Measurements from ENCODE around the gene CBLN3.

The CBLN3 gene

DNA sequence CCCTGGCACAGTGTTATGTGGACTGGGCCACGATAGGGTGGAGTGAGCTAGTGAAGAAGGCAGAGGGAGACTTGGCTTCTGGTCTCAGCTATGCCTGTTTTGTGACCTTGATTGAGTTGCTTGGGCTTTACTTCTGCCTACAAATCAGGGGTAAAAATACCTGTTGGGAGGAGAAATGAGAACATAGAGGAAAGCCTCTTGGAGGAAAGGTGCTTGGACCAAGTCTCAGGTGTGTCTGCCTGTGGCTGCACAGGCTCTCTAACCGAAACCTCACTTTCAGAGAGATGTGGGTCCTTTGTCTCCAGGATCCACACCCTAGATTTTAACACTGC is 8.2 kb upstream of the CBLN3 start:
- TF ChIP-seq TAF1 (IDR thresholded peaks at IDR 0.05; ENCODE audit: borderline replicate concordance, low read depth, low read length) (no peak), POLR2AphosphoS5 (IDR thresholded peaks at IDR 0.05; ENCODE audit: low read depth, low read length) (peak; percentile 36; the same call in 1 of the 2 replicates)
- FAIRE-seq = no peak
- DNase-seq (ENCODE audit: insufficient read length) = no peak

DNA sequence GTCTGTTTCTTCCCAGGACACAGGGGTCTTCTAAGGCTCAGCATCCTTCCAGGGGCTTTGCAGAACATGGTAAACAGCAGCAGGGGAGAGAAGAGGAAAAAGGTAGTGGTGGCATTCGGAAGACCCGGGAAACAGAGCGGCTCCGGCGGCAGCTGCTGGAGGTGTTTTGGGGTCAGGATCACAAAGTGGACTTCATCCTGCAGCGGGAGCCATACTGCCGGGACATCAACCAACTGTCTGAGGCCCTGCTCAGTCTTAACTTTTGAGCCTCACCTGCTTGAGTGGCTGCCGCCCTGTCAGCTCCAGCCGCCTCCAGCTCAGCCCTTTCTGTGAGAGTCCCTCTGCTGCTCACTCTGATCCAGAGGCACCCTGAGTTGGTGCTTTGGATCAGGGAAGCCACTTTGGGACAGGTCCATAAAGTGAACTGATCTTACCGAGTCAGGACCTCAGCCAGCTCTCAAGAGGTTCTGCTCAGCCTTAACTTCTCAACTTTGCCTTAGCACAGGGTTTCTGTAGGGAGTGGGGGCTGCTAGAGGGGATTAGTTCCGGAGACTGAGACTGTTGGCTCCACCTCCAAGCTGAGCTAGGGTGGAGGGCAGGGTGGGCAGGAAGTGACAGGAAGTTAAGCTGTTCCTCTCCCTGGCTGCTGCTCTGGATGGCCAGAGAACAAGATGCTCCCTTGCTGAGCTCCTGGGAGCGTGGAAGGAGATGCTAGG is 7.7 kb upstream of the CBLN3 start:
- no peak for FAIRE-seq

DNA sequence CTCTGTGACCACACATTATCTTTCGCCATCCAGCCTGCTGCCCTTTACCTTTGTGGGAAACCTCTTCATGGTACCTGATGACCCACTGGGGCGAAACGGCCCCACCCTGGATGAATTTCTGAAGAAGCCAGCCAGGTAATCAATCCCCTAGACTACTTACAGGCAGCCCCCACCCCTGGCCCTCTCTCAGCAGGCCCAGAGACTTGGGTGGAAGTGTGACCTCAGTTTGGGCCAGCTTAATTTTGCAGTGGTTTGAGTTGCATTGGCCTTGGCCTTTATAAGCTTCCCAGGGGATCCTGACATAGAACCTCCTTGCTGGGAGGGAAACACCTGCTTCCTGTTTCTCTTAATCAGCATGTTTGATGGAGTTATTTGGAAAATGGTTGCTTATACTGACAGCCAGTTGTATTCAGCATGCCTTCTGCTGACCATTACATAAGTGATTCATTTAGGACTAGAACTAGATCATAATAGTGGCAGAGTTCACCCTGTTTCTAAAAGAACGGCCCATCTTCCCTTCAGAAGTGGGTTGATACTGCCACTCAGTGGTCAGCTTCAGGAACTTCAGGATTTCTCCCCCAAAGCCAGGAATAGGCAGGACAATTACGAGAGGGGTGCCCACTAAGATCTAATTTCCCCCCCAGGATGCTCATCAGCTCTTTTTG is 7.0 kb upstream of the CBLN3 start:
- no peak for FAIRE-seq
- TF ChIP-seq POLR2A (IDR thresholded peaks at IDR 0.05; ENCODE audit: low read depth, low read length) (no peak; the same call in 1 of the 2 replicates), TAF1 (IDR thresholded peaks at IDR 0.05; ENCODE audit: borderline replicate concordance, low read depth, low read length) (no peak), POLR2AphosphoS5 (IDR thresholded peaks at IDR 0.05; ENCODE audit: low read depth, low read length) (no peak)

More for the DNA sequence above, 7.7 kb upstream of the CBLN3 start:
- TF ChIP-seq POLR2A (IDR thresholded peaks at IDR 0.05; ENCODE audit: low read depth, low read length) (no peak), POLR2AphosphoS5 (IDR thresholded peaks at IDR 0.05; ENCODE audit: low read depth, low read length) (no peak; the same call in 1 of the 2 replicates), TAF1 (IDR thresholded peaks at IDR 0.05; ENCODE audit: borderline replicate concordance, low read depth, low read length) (no peak)
- no peak for DNase-seq (ENCODE audit: insufficient read length)

DNA sequence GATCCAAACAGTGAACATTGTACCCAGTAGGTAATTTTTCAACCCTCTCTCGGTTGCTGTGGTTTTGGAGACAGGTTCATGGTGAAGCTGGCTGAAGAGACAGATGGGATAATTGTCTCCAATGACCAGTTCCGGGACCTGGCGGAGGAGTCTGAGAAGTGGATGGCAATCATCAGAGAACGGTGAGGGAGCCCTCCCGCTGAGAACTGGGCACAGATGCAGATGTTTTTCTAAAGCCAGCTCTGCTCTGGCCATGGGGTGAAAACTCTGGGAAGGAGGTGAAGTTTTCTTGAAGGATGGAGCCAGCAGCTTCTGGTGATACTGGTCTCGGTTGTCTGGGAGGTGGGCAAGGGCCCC is 6.5 kb upstream of the CBLN3 start:
- no peak for DNase-seq (ENCODE audit: insufficient read length)
- no peak for FAIRE-seq
- no peak for TF ChIP-seq TAF1 (IDR thresholded peaks at IDR 0.05; ENCODE audit: borderline replicate concordance, low read depth, low read length)
- TF ChIP-seq POLR2A (IDR thresholded peaks at IDR 0.05; ENCODE audit: low read depth, low read length) = no peak
- TF ChIP-seq POLR2AphosphoS5 (IDR thresholded peaks at IDR 0.05; ENCODE audit: low read depth, low read length) = no peak

More for the DNA sequence above, 7.0 kb upstream of the CBLN3 start:
- no peak for DNase-seq (ENCODE audit: insufficient read length)

DNA sequence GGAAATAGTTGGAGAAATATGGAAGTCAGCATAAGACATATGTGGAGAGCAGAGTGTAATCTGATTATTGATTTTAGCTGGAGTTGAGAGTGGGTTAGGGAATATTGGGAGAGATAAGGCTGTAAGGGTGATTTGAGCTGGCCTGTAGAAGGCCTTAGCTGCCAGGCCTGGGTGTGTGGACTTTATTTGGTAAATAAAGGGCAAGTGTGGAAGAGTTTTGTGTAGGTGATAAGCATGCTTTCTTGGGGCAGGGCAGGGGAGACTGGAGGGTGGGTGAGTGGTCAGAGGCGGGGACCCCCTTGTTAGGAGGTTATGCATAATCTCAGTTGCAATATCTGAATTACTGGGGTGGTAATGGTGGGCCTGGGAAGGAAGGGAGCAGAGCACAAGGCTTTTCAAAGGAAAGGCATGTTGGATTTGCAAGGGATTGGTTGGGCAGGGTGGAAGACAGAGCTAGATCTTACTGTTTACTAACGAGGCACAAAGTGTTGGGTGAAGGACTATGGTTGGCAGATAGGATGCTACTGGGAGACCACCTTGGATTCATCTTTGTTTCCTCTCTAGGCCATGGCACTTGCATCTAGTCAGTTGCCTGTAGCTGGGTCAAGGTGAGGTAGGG is 5.8 kb upstream of the CBLN3 start:
- DNase-seq (ENCODE audit: insufficient read length) (no peak), FAIRE-seq (no peak)
- no peak for TF ChIP-seq TAF1 (IDR thresholded peaks at IDR 0.05; ENCODE audit: borderline replicate concordance, low read depth, low read length)
- no peak for TF ChIP-seq POLR2A (IDR thresholded peaks at IDR 0.05; ENCODE audit: low read depth, low read length)
- TF ChIP-seq POLR2AphosphoS5 (IDR thresholded peaks at IDR 0.05; ENCODE audit: low read depth, low read length) = no peak

DNA sequence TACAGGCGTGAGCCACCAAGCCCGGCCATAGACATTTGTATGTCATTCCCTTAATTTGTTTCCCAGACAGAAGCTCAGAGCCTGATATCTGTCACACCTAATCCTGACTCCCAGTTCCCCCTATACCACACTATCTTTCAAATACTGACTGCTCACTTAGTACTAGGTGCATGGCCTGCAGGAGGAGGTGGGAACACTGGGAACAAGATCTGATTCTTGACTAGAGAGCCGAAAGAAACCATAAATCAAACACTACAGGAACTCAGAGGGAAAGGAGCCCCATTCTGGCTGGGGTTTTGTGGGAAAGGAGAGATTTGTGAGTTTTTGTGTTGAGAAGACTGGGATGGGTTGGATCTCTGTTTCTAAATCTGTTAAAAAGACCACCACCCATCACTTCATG is 5.2 kb upstream of the CBLN3 start:
- TF ChIP-seq POLR2A (IDR thresholded peaks at IDR 0.05; ENCODE audit: low read depth, low read length) (no peak), POLR2AphosphoS5 (IDR thresholded peaks at IDR 0.05; ENCODE audit: low read depth, low read length) (no peak), TAF1 (IDR thresholded peaks at IDR 0.05; ENCODE audit: borderline replicate concordance, low read depth, low read length) (no peak)
- DNase-seq (ENCODE audit: insufficient read length) (no peak), FAIRE-seq (no peak)

DNA sequence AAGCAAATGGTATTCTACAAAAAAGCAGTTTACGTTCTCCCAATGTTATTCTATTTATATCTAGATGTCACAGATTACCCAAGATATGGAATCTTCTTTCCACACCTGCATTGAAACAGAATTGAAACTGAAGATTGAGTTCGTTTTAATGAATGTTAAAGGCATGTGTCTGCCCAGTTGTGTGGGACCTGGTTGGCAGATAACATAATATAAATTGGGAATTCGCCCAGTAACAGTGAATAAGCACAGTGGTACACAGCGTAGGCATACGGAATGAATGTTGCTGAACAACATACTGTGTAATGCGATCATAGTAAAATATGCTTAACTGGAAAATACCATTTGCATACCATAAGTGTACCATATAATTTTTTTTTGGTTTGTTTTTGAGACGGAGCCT is 4.6 kb upstream of the CBLN3 start:
- TF ChIP-seq TAF1 (IDR thresholded peaks at IDR 0.05; ENCODE audit: borderline replicate concordance, low read depth, low read length) (no peak), POLR2A (IDR thresholded peaks at IDR 0.05; ENCODE audit: low read depth, low read length) (no peak), POLR2AphosphoS5 (IDR thresholded peaks at IDR 0.05; ENCODE audit: low read depth, low read length) (no peak)
- DNase-seq (ENCODE audit: insufficient read length) = no peak
- no peak for FAIRE-seq

DNA sequence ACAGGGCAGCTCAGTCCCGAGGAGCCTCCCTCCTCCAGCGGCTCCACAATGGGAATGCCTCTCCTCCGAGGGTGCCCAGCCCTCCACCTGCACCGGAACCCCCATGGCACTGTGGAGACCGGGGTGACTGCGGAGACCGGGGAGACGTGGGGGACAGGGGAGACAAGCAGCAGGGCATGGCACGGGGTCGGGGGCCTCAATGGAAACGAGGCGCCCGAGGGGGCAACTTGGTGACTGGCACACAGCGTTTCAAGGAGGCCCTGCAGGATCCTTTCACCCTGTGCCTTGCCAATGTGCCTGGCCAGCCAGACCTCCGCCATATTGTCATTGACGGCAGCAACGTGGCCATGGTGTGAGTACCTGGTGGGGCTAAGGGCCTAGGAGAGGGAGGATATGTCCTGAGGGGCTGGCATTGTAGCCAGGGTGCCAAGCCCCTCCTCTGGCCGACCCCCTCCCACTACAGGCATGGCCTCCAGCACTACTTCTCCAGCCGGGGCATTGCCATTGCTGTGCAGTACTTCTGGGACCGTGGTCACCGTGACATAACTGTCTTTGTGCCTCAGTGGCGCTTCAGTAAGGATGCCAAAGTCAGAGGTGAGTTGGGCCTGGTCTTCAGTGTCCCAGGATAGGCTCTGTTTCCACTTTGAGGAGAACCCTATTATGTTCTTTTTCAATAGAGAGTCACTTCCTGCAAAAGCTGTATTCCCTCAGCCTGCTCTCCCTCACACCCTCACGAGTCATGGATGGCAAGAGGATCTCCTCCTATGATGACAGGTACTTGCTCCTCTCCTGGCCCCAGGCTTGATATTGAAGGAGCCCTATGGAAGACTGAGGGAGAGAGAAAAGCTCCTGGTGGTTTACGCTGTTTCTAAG is 3.0 kb upstream of the CBLN3 start:
- DNase-seq (ENCODE audit: insufficient read length) = no peak
- FAIRE-seq = no peak
- TF ChIP-seq POLR2A (IDR thresholded peaks at IDR 0.05; ENCODE audit: low read depth, low read length) (peak; percentile 17; the same call in 1 of the 2 replicates), POLR2AphosphoS5 (IDR thresholded peaks at IDR 0.05; ENCODE audit: low read depth, low read length) (no peak; the same call in 1 of the 2 replicates), TAF1 (IDR thresholded peaks at IDR 0.05; ENCODE audit: borderline replicate concordance, low read depth, low read length) (no peak)

DNA sequence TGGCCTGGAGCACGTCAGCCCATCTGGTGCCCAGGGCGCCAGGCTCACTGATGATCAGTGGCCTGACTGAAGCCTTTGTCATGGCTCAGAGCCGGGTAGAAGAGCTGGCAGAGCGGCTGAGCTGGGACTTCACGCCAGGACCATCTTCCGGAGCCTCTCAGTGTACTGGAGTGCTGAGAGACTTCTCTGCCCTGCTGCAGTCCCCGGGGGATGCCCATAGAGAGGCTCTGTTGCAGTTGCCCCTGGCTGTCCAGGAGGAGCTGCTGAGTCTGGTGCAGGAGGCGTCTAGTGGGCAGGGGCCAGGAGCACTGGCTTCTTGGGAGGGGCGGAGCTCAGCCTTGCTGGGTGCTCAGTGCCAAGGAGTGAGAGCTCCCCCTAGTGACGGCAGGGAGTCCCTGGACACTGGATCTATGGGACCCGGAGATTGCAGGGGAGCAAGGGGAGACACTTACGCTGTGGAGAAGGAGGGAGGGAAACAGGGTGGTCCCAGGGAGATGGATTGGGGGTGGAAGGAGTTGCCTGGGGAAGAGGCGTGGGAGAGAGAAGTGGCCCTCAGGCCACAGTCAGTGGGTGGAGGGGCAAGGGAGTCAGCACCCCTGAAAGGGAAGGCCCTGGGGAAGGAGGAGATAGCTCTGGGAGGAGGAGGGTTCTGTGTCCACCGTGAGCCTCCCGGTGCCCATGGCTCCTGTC is 2.2 kb upstream of the CBLN3 start:
- DNase-seq (ENCODE audit: insufficient read length) (peak; percentile 92), FAIRE-seq (peak; percentile 91)
- TF ChIP-seq POLR2A (IDR thresholded peaks at IDR 0.05; ENCODE audit: low read depth, low read length) (no peak), POLR2AphosphoS5 (IDR thresholded peaks at IDR 0.05; ENCODE audit: low read depth, low read length) (no peak), TAF1 (IDR thresholded peaks at IDR 0.05; ENCODE audit: borderline replicate concordance, low read depth, low read length) (no peak)

DNA sequence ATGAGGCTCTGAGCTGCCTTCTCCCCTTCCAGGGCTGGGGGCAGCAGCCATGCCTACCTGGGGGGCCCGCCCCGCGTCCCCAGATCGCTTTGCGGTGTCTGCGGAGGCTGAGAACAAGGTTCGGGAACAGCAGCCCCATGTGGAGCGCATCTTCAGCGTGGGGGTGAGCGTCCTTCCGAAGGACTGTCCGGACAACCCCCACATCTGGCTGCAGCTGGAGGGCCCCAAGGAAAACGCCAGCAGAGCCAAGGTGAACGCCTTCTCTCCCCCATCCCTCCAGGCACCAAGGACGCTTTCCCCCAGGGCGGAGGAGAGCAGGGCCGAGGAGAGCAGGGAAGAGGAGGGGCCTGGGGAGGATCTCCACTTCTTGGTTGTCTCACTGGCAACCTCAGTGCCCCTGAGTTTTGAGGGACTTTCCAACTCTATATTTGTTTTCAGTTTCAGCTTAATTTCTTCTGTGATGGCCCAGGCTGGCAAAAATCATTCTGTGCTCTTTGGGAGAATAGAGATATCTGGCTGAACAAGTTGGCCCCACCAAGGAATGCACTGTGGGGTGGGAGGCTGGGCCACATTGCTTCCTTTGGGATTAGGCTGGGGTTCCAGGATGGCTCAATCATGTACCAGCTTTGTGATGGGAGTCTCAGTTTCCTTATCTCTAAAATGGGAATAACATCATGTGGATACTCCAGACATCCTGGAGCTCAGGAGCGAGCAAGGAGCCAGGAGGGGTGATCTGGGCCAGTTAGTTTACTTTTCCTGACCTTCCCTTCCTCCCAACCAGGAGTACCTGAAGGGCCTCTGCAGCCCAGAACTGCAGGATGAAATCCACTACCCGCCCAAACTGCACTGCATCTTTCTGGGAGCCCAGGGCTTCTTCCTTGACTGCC is 1.5 kb upstream of the CBLN3 start:
- TF ChIP-seq POLR2AphosphoS5 (IDR thresholded peaks at IDR 0.05; ENCODE audit: low read depth, low read length) (no peak), POLR2A (IDR thresholded peaks at IDR 0.05; ENCODE audit: low read depth, low read length) (no peak; the same call in 1 of the 2 replicates), TAF1 (IDR thresholded peaks at IDR 0.05; ENCODE audit: borderline replicate concordance, low read depth, low read length) (no peak)
- no peak for DNase-seq (ENCODE audit: insufficient read length)
- no peak for FAIRE-seq
